Thyroid gland (tissue), 4 donors: ENCODE data around the gene AMN1.

Source experiments
- CTCF ChIP-seq, 6 experiments: fragments of 200-600 bp in 3 of 6; fragments of 450-650 bp in 3 of 6; sonication (generic) in 3 of 6; IDR thresholded peaks; one replicate each; pipeline ENCODE4 v1.5.1; 2016 to 2019; ENCODE audit warnings: antibody characterized with exemption in 6 of 6, mild to moderate bottlenecking in 2 of 6, inconsistent platforms in 1 of 6, moderate library complexity in 1 of 6
- POLR2A ChIP-seq, 2 donors: fragments of 450-650 bp; IDR thresholded peaks; one replicate each; pipeline ENCODE4 v1.6.1; 2017; ENCODE audit warnings: antibody characterized with exemption in 2 of 2, mild to moderate bottlenecking in 2 of 2, moderate library complexity in 1 of 2

- no peak for TF ChIP-seq CTCF (IDR thresholded peaks at IDR 0.05)
- no peak for TF ChIP-seq POLR2A (IDR thresholded peaks at IDR 0.05)
Measured at GRCh38 chr12:31736472-31736871, 7.7 kb upstream of the AMN1 start.
